Thyroid gland (tissue), 4 donors: Measurements from ENCODE around the gene H1-8.
"Not testable (repeated sequence)": the region's sequence is repeated elsewhere in the genome, so short reads cannot be mapped to it uniquely, and the experiment has no call there.

Experiments used
- POLR2A ChIP-seq, 2 donors: fragments of 450-650 bp; IDR thresholded peaks; one replicate each; pipeline ENCODE4 v1.6.1; 2017; ENCODE audit warnings: antibody characterized with exemption in 2 of 2, mild to moderate bottlenecking in 2 of 2, moderate library complexity in 1 of 2
- TF ChIP-seq, protein P1 (sequence below), 6 experiments: fragments of 200-600 bp in 3 of 6; fragments of 450-650 bp in 3 of 6; sonication (generic) in 3 of 6; IDR thresholded peaks; one replicate each; pipeline ENCODE4 v1.5.1; 2016 to 2019; ENCODE audit warnings: antibody characterized with exemption in 6 of 6, mild to moderate bottlenecking in 2 of 6, inconsistent platforms in 1 of 6, moderate library complexity in 1 of 6

DNA sequence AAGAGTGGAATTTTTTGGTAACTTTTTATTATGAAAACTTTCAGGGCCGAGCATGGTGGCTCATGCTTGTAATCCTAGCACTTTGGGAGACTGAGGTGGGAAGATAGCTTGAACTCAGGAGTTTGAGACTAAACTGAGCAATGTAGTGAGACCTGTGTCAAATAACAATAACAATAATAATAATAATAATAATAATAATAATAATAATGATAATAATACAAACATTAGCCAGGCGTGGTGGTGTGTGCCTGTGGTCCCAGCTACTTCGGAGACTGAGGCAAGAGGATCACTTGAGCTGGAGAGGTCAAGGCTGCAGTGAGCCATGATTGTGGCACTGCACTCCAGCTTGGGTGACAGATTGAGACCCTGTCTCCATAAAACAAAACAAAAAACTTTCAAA is 3.0 kb downstream of the H1-8 start:
- TF ChIP-seq, protein P1, sequence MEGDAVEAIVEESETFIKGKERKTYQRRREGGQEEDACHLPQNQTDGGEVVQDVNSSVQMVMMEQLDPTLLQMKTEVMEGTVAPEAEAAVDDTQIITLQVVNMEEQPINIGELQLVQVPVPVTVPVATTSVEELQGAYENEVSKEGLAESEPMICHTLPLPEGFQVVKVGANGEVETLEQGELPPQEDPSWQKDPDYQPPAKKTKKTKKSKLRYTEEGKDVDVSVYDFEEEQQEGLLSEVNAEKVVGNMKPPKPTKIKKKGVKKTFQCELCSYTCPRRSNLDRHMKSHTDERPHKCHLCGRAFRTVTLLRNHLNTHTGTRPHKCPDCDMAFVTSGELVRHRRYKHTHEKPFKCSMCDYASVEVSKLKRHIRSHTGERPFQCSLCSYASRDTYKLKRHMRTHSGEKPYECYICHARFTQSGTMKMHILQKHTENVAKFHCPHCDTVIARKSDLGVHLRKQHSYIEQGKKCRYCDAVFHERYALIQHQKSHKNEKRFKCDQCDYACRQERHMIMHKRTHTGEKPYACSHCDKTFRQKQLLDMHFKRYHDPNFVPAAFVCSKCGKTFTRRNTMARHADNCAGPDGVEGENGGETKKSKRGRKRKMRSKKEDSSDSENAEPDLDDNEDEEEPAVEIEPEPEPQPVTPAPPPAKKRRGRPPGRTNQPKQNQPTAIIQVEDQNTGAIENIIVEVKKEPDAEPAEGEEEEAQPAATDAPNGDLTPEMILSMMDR (IDR thresholded peaks at IDR 0.05), result not testable (repeated sequence)
- TF ChIP-seq POLR2A (IDR thresholded peaks at IDR 0.05), result not testable (repeated sequence)
